K562 (cell line): ENCODE measurements around the gene EDA. TPM values are rescaled to one million over a fixed set of nuclear protein-coding genes. Genes with fewer than 3 reads are reported as not detected.

Experiments
- ATAC-seq: fragments of 200-7000 bp; cut with Tn5 transposase; 3 replicates; pipeline ENCODE4 v1.9.1; 2020; ENCODE audit warnings: moderate library complexity
- BruUV-seq: library from RNA; stranded (reverse); fragments of 400-500 nt; replicated peaks from 2 replicates; lab custom pipeline; 2021; lab: Mats Ljungman, UMichigan
- CTCF ChIA-PET: fragments of 300-600 bp; formaldehyde crosslinking; extraction: SDS; loops from one replicate; lab custom pipeline; 2021; ENCODE audit warnings: low intra/inter-chr PET ratio; lab: Yijun Ruan, JAX
- POLR2A ChIA-PET: fragments of 300-600, 350-650 bp; sonication (Branson Sonifier 250); formaldehyde crosslinking; extraction: SDS; loops from one replicate; lab custom pipeline; 2021; ENCODE audit warnings: antibody characterized with exemption, inconsistent platforms; lab: Yijun Ruan, JAX
- DNase-seq, 4 experiments: peaks; one replicate each; pipeline versions ENCODE4 v3.0.0 to v3.0.0-alpha.2; 2011 to 2018; ENCODE audit warnings: low spot score in 3 of 4, mixed read lengths in 3 of 4; ENCODE audit errors: extremely low read depth in 1 of 4
- FAIRE-seq: peaks from 2 replicates; lab custom pipeline; 2011; peaks lifted over from hg19 to GRCh38; lab: Jason Lieb, UNC
- H2AFZ ChIP-seq: 2 replicates; pipeline ENCODE4 v1.6.0; 2011; ENCODE audit warnings: low read depth, low read length, control low read depth, inconsistent platforms
- H3K27ac ChIP-seq: fragments of 200-600 bp; 3 replicates; pipeline ENCODE4 v1.8.0; 2011; ENCODE audit warnings: low read depth, mild to moderate bottlenecking, control low read depth, inconsistent platforms, low read length, moderate library complexity, mixed read lengths; ENCODE audit errors: extremely low read depth
- H3K27me3 ChIP-seq, 2 experiments: fragments of 300-600 bp in 1 of 2; 2 replicates in 1 of 2; 3 replicates in 1 of 2; pipeline versions ENCODE4 v1.6.0 to v1.8.0; 2011; ENCODE audit warnings: inconsistent platforms in 2 of 2, low read length in 2 of 2, mild to moderate bottlenecking in 1 of 2, mixed read lengths in 1 of 2, moderate library complexity in 1 of 2; ENCODE audit not compliant: control insufficient read depth in 2 of 2, insufficient read depth in 2 of 2
- H3K36me3 ChIP-seq: fragments of 300-600 bp; 3 replicates; pipeline ENCODE4 v1.8.0; 2011; ENCODE audit warnings: mild to moderate bottlenecking, low read length, inconsistent platforms; ENCODE audit not compliant: control insufficient read depth, insufficient read depth
- H3K4me1 ChIP-seq, 2 experiments: fragments of 200-600 bp in 1 of 2; replicated peaks in 1 of 2; 2 replicates in 1 of 2; 3 replicates in 1 of 2; pipeline versions ENCODE4 v1.5.1 to v1.8.0; 2011; ENCODE audit warnings: inconsistent platforms in 2 of 2, low read length in 2 of 2, mild to moderate bottlenecking in 1 of 2, mixed read lengths in 1 of 2, moderate library complexity in 1 of 2; ENCODE audit not compliant: control insufficient read depth in 2 of 2, insufficient read depth in 2 of 2
- H3K4me2 ChIP-seq: 2 replicates; pipeline ENCODE4 v1.6.1; 2011; ENCODE audit warnings: low read length, control low read depth, inconsistent platforms, mixed read lengths; ENCODE audit not compliant: insufficient read depth
- H3K4me3 ChIP-seq: fragments of 200-600 bp; sonication (generic), shearing (Covaris generic); 2 replicates; pipeline ENCODE4 v1.5.1; 2016; ENCODE audit warnings: control low read depth, inconsistent platforms
- H3K79me2 ChIP-seq: fragments of 200-600 bp; 3 replicates; pipeline ENCODE4 v1.8.0; 2011; ENCODE audit warnings: low read length, inconsistent platforms; ENCODE audit not compliant: control insufficient read depth, insufficient read depth
- H3K9ac ChIP-seq, 2 experiments: 2 replicates each; pipeline versions ENCODE4 v1.6.0 to v1.6.1; 2011; ENCODE audit warnings: low read depth in 2 of 2, low read length in 2 of 2, control low read depth in 1 of 2, inconsistent platforms in 1 of 2, mild to moderate bottlenecking in 1 of 2, mixed read lengths in 1 of 2; ENCODE audit not compliant: insufficient read depth in 1 of 2
- H3K9me1 ChIP-seq: one replicate; pipeline ENCODE4 v1.6.0; 2011; ENCODE audit warnings: inconsistent platforms, mild to moderate bottlenecking, low read length, moderate library complexity; ENCODE audit not compliant: control insufficient read depth, insufficient read depth
- H3K9me3 ChIP-seq: replicated peaks from 2 replicates; pipeline ENCODE4 v1.5.1; 2011; ENCODE audit warnings: low read depth, low read length, inconsistent platforms; ENCODE audit not compliant: control insufficient read depth, insufficient read depth
- H4K20me1 ChIP-seq: replicated peaks from 2 replicates; pipeline ENCODE4 v1.6.1; 2011; ENCODE audit warnings: low read length, inconsistent platforms, mixed read lengths; ENCODE audit not compliant: control insufficient read depth, insufficient read depth
- BRD9 ChIP-seq: fragments of 450-650 bp; IDR thresholded peaks from 2 replicates; pipeline ENCODE4 v1.6.1; 2018; ENCODE audit warnings: low read depth; ENCODE audit not compliant: partially characterized antibody
- CCNT2 ChIP-seq: IDR thresholded peaks from 2 replicates; pipeline ENCODE4 v1.6.1; 2011; ENCODE audit warnings: borderline replicate concordance, low read depth, mild to moderate bottlenecking, moderate library complexity, mixed read lengths, low read length; ENCODE audit not compliant: insufficient read length; ENCODE audit errors: extremely low read depth
- NFYB ChIP-seq: IDR thresholded peaks from 2 replicates; pipeline ENCODE4 v1.6.1; 2011; ENCODE audit warnings: mild to moderate bottlenecking, moderate library complexity; ENCODE audit not compliant: insufficient read length; ENCODE audit errors: extremely low read depth
- RBM34 ChIP-seq: fragments of 200-400 bp; formaldehyde crosslinking; IDR thresholded peaks from 2 replicates; pipeline ENCODE4 v1.6.1; 2018; ENCODE audit warnings: low read length, borderline replicate concordance; ENCODE audit not compliant: insufficient read depth
- SAP30 ChIP-seq: fragments of 200-600 bp; sonication (generic); IDR thresholded peaks from 2 replicates; pipeline ENCODE4 v1.6.1; 2012; ENCODE audit warnings: borderline replicate concordance, low read depth, mild to moderate bottlenecking, moderate library complexity, low read length, control low read depth, inconsistent platforms; ENCODE audit not compliant: insufficient read depth, poor library complexity, severe bottlenecking
- SMARCE1 ChIP-seq: fragments of 450-650 bp; IDR thresholded peaks from 2 replicates; pipeline ENCODE4 v1.7.1; 2016; ENCODE audit warnings: mild to moderate bottlenecking
- YBX1 ChIP-seq: fragments of 450-650 bp; IDR thresholded peaks from 2 replicates; pipeline ENCODE4 v1.7.1; 2016; ENCODE audit warnings: mild to moderate bottlenecking
- YY1 ChIP-seq, 3 experiments: IDR thresholded peaks; 2 replicates each; pipeline ENCODE4 v1.6.1; 2011; ENCODE audit warnings: low read length in 2 of 3, mild to moderate bottlenecking in 2 of 3, moderate library complexity in 2 of 3, borderline replicate concordance in 1 of 3, control low read depth in 1 of 3, low read depth in 1 of 3; ENCODE audit not compliant: insufficient read depth in 3 of 3, insufficient replicate concordance in 2 of 3, control insufficient read depth in 1 of 3, insufficient read length in 1 of 3; ENCODE audit errors: extremely low read depth in 1 of 3
- ZNF143 ChIP-seq: sonication (generic); formaldehyde crosslinking; IDR thresholded peaks from 2 replicates; pipeline ENCODE4 v1.9.0; 2022; ENCODE audit warnings: mild to moderate bottlenecking, missing genetic modification reagents
- ZNF354B ChIP-seq: fragments of 250-450 bp; sonication (Bioruptor Pico); IDR thresholded peaks from 2 replicates; pipeline ENCODE4 v1.4.0; 2020
- ZNF445 ChIP-seq: fragments of 250-450 bp; sonication (Bioruptor Pico); IDR thresholded peaks from 2 replicates; pipeline ENCODE4 v1.4.0; 2020; ENCODE audit warnings: low read depth, mild to moderate bottlenecking, moderate library complexity
- in situ Hi-C: fragments of 300-500 bp; cut with MboI; formaldehyde crosslinking; loops from 4 replicates; pipeline ENCODE4 v1.15.0; 2018; ENCODE audit warnings: inconsistent platforms, mixed read lengths
- intact Hi-C: fragments of 100-400 bp; cut with micrococcal nuclease; formaldehyde crosslinking; loops from 2 replicates; pipeline ENCODE4 v1.14.2; 2022
- polyA plus RNA-seq, 8 experiments: library from polyadenylated mRNA; depleted of rRNA in 4 of 8; stranded (reverse) in 5 of 8; unstranded in 3 of 8; fragments of >200 nt; fragmentation: Nextera tagmentation in 2 of 8; fragmentation: Illumina TruSeq in 1 of 8; extraction: Ambion mirVana in 2 of 8; extraction: Trizol in 1 of 8; gene quantifications; 2 replicates each; pipeline versions ENCODE4 v1.2.1 to v1.2.3, GENCODE V29; 2011 to 2014; ENCODE audit warnings: inconsistent platforms in 1 of 8, missing spikeins in 1 of 8
- total RNA-seq, 7 experiments: library from RNA; depleted of rRNA in 6 of 7; stranded (reverse); fragments of >200 nt in 6 of 7; fragmentation: Illumina TruSeq in 2 of 7; extraction: Trizol in 2 of 7; gene quantifications; 2 replicates each; pipeline versions ENCODE4 v1.2.1 to v1.2.3, GENCODE V29; 2011 to 2021; ENCODE audit warnings: low replicate concordance in 1 of 7
- TF ChIP-seq, protein P1 (sequence below): IDR thresholded peaks from 3 replicates; pipeline ENCODE4 v1.6.1; 2011; ENCODE audit warnings: borderline replicate concordance, mild to moderate bottlenecking; ENCODE audit not compliant: insufficient read length, insufficient read depth
- TF ChIP-seq, protein P2 (sequence below): fragments of 450-650 bp; IDR thresholded peaks from 2 replicates; pipeline ENCODE4 v1.6.1; 2018; ENCODE audit warnings: mild to moderate bottlenecking, low read depth; ENCODE audit not compliant: partially characterized antibody
- TF ChIP-seq, protein P3 (sequence below): fragments of 250-450 bp; sonication (Bioruptor Pico); IDR thresholded peaks from 2 replicates; pipeline ENCODE4 v1.4.0; 2020; ENCODE audit warnings: mild to moderate bottlenecking, moderate library complexity
- TF ChIP-seq, protein P4 (sequence below): fragments of 450-650 bp; IDR thresholded peaks from 2 replicates; pipeline ENCODE4 v1.6.1; 2016; ENCODE audit warnings: mild to moderate bottlenecking

Gene EDA
- total and polyA plus RNA-seq, 9 of the 15 experiments (the other 6 are each of a cell fraction or from before 2014, with no cell fraction given) = 0.03 to 0.40 (median 0.07) TPM

DNA sequence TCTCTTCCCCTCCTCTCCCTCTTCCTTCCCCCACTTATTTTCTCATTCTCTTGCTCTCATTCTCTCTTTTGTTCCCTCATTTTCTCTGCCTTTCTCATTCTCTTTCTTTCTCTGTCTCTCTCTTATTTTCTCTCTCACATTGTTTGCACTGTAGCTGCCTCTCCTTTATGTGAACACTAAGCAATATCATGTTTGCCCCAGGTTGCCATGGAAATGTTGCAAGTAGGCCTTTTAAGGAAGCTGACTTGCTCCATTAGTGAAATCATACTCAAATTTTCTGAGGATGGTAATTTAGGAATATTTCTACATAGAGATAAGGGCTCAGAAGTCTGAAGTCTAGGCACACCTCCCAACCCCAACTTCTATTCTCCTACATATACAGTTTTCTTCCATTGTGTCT lies 130.1 kb downstream of the EDA start:
- Histone ChIP-seq H3K9me3 (no peaks in the 10 kb centered on the region), H3K4me2 (no peak overlapping the region), H3K79me2 (no peaks in the 10 kb centered on the region), H3K27me3 (no peaks in the 10 kb centered on the region), H4K20me1 (no peaks in the 10 kb centered on the region), H3K9ac (no peak overlapping the region), H3K36me3 (no peaks in the 10 kb centered on the region), H3K9me1 (no peaks in the 10 kb centered on the region), H3K27ac (no peak overlapping the region), H3K4me3 (no peak overlapping the region), H2AFZ (no peak overlapping the region), H3K4me1 (no peaks in the 10 kb centered on the region)
- no TSS peak for BruUV-seq
- CTCF ChIA-PET = no interaction called here
- DNase-seq (no peak), FAIRE-seq (no peak), ATAC-seq (no peak)
- intact Hi-C loops = no loop called here
- POLR2A ChIA-PET = no interaction called here
- in situ Hi-C loops = no loop called here
- TF ChIP-seq, protein P1, sequence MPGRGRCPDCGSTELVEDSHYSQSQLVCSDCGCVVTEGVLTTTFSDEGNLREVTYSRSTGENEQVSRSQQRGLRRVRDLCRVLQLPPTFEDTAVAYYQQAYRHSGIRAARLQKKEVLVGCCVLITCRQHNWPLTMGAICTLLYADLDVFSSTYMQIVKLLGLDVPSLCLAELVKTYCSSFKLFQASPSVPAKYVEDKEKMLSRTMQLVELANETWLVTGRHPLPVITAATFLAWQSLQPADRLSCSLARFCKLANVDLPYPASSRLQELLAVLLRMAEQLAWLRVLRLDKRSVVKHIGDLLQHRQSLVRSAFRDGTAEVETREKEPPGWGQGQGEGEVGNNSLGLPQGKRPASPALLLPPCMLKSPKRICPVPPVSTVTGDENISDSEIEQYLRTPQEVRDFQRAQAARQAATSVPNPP = no peak
- TF ChIP-seq BRD9 = no peak
- no peak for TF ChIP-seq ZNF143 (CRISPR knock-in tag)
- TF ChIP-seq, protein P2, sequence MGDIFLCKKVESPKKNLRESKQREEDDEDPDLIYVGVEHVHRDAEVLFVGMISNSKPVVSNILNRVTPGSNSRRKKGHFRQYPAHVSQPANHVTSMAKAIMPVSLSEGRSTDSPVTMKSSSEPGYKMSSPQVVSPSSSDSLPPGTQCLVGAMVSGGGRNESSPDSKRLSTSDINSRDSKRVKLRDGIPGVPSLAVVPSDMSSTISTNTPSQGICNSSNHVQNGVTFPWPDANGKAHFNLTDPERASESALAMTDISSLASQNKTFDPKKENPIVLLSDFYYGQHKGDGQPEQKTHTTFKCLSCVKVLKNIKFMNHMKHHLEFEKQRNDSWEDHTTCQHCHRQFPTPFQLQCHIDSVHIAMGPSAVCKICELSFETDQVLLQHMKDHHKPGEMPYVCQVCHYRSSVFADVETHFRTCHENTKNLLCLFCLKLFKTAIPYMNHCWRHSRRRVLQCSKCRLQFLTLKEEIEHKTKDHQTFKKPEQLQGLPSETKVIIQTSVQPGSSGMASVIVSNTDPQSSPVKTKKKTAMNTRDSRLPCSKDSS = no peak
- TF ChIP-seq SMARCE1 = no peak
- TF ChIP-seq YY1 (IDR thresholded peaks at IDR 0.05; ENCODE audit: borderline replicate concordance in 1 of 3, control insufficient read depth in 1 of 3, extremely low read depth in 1 of 3, insufficient read depth in 3 of 3, insufficient read length in 1 of 3, insufficient replicate concordance in 2 of 3, low read depth in 1 of 3, low read length in 2 of 3) = no peak
- TF ChIP-seq, protein P3, sequence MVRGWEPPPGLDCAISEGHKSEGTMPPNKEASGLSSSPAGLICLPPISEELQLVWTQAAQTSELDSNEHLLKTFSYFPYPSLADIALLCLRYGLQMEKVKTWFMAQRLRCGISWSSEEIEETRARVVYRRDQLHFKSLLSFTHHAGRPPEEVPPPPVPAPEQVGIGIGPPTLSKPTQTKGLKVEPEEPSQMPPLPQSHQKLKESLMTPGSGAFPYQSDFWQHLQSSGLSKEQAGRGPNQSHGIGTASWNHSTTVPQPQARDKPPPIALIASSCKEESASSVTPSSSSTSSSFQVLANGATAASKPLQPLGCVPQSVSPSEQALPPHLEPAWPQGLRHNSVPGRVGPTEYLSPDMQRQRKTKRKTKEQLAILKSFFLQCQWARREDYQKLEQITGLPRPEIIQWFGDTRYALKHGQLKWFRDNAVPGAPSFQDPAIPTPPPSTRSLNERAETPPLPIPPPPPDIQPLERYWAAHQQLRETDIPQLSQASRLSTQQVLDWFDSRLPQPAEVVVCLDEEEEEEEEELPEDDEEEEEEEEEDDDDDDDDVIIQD (CRISPR knock-in tag) = no peak
- no peak for TF ChIP-seq RBM34
- TF ChIP-seq, protein P4, sequence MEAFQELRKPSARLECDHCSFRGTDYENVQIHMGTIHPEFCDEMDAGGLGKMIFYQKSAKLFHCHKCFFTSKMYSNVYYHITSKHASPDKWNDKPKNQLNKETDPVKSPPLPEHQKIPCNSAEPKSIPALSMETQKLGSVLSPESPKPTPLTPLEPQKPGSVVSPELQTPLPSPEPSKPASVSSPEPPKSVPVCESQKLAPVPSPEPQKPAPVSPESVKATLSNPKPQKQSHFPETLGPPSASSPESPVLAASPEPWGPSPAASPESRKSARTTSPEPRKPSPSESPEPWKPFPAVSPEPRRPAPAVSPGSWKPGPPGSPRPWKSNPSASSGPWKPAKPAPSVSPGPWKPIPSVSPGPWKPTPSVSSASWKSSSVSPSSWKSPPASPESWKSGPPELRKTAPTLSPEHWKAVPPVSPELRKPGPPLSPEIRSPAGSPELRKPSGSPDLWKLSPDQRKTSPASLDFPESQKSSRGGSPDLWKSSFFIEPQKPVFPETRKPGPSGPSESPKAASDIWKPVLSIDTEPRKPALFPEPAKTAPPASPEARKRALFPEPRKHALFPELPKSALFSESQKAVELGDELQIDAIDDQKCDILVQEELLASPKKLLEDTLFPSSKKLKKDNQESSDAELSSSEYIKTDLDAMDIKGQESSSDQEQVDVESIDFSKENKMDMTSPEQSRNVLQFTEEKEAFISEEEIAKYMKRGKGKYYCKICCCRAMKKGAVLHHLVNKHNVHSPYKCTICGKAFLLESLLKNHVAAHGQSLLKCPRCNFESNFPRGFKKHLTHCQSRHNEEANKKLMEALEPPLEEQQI = no peak
- TF ChIP-seq ZNF354B (CRISPR knock-in tag) = no peak
- no peak for TF ChIP-seq CCNT2
- no peak for TF ChIP-seq YBX1
- TF ChIP-seq SAP30 = no peak
- no peak for TF ChIP-seq ZNF445 (CRISPR knock-in tag)
- TF ChIP-seq NFYB = no peak
